Thoracic aorta (tissue), 2 donors: Measurements from ENCODE around the gene SLC26A6. TPM values are rescaled to one million over a fixed set of nuclear protein-coding genes. Genes with fewer than 3 reads are reported as not detected.

Experiments
- ATAC-seq: fragments of 150-250 bp; one replicate; pipeline ENCODE4 v1.8.0; 2017; ENCODE audit warnings: low read depth; ENCODE audit not compliant: insufficient number of reproducible peaks, low FRiP score
- DNase-seq: peaks from one replicate; pipeline ENCODE4 v3.0.0-alpha.2; 2020; ENCODE audit warnings: low spot score
- H3K27ac ChIP-seq, 2 donors: fragments of 200-600 bp; sonication (generic); 1 replicate in 1 of 2; 2 replicates in 1 of 2; pipeline ENCODE4 v1.5.1; 2016; ENCODE audit warnings: mild to moderate bottlenecking in 2 of 2, moderate library complexity in 2 of 2
- H3K27me3 ChIP-seq: fragments of 200-600 bp; sonication (generic); replicated peaks from 2 replicates; pipeline ENCODE4 v1.6.0; 2016; ENCODE audit warnings: mild to moderate bottlenecking; ENCODE audit not compliant: insufficient read depth
- H3K36me3 ChIP-seq: fragments of 200-600 bp; sonication (generic); one replicate; pipeline ENCODE4 v1.5.1; 2016
- H3K4me1 ChIP-seq, 2 donors: fragments of 200-600 bp; sonication (generic); 1 replicate in 1 of 2; 2 replicates in 1 of 2; pipeline versions ENCODE4 v1.5.1 to v1.6.0; 2016; ENCODE audit warnings: low read depth in 2 of 2, mild to moderate bottlenecking in 1 of 2; ENCODE audit not compliant: control insufficient read depth in 1 of 2
- H3K4me3 ChIP-seq: fragments of 200-600 bp; sonication (generic); 2 replicates; pipeline ENCODE4 v1.5.1; 2016; ENCODE audit warnings: mild to moderate bottlenecking
- H3K9me3 ChIP-seq: fragments of 200-600 bp; sonication (generic); 2 replicates; pipeline ENCODE4 v1.5.1; 2016
- CTCF ChIP-seq: fragments of 200-600 bp; sonication (generic); IDR thresholded peaks from one replicate; pipeline ENCODE4 v1.5.1; 2019; ENCODE audit warnings: antibody characterized with exemption
- total RNA-seq, 2 donors: library from RNA; depleted of rRNA; stranded (reverse); fragments of >200 nt; gene quantifications; one replicate each; pipeline versions ENCODE4 v1.1.0 to v1.2.3, GENCODE V29; 2016

The SLC26A6 gene
- total RNA-seq, 2 donors from 2014 or later: 93.9 to 102 TPM

- no peak for TF ChIP-seq CTCF
- peak within 1 kb of the TSS; percentile 73 for H3K4me3 ChIP-seq
- H3K9me3 ChIP-seq: no peaks in the 10 kb centered on the region
- no peaks in the 10 kb centered on the region for H3K27me3 ChIP-seq
- ATAC-seq: peak; percentile 1
- H3K36me3 ChIP-seq: peaks cover 2% of the 10 kb centered on the region
- peaks cover 31 to 61% of the 10 kb centered on the region in 2 donors for H3K4me1 ChIP-seq
- H3K27ac ChIP-seq: peak within 1 kb of the TSS; percentile 30 to 93
- no peak for DNase-seq
These were observed 40.2 kb downstream of the SLC26A6 start, which contains the start of gene COL7A1 for GRCh38 chr3:48595075-48595525. Gene COL7A1 (minus strand): TSS chr3:48595329. CDS start chr3:48595159, 170 bp downstream.

- H3K4me1 ChIP-seq: peaks cover 30 to 55% of the 10 kb centered on the region in 2 donors
- no peaks in the 10 kb centered on the region for H3K9me3 ChIP-seq
- no peak overlapping the region for H3K27ac ChIP-seq
- DNase-seq (no peak), ATAC-seq (no peak)
- peak overlapping the region; percentile 73 for H3K4me3 ChIP-seq
- H3K27me3 ChIP-seq: no peaks in the 10 kb centered on the region
- H3K36me3 ChIP-seq: no peaks in the 10 kb centered on the region
- no peak for TF ChIP-seq CTCF
These were observed 40.7 kb downstream of the SLC26A6 start for GRCh38 chr3:48594417-48595049.

- peaks cover 19 to 43% of the 10 kb centered on the region in 2 donors for H3K4me1 ChIP-seq
- H3K27me3 ChIP-seq: no peaks in the 10 kb centered on the region
- no peak for TF ChIP-seq CTCF
- H3K4me3 ChIP-seq: no peak overlapping the region
- no peaks in the 10 kb centered on the region for H3K9me3 ChIP-seq
- no peak for DNase-seq
- H3K27ac ChIP-seq: no peak overlapping the region
- no peaks in the 10 kb centered on the region for H3K36me3 ChIP-seq
- ATAC-seq: no peak
These were observed 41.9 kb downstream of the SLC26A6 start for GRCh38 chr3:48593337-48593736.

- H3K4me1 ChIP-seq: peaks cover 14 to 36% of the 10 kb centered on the region in 2 donors
- ATAC-seq: no peak
- no peak overlapping the region for H3K4me3 ChIP-seq
- no peaks in the 10 kb centered on the region for H3K27me3 ChIP-seq
- no peak overlapping the region for H3K27ac ChIP-seq
- TF ChIP-seq CTCF: no peak
- no peak for DNase-seq
- no peaks in the 10 kb centered on the region for H3K9me3 ChIP-seq
- no peaks in the 10 kb centered on the region for H3K36me3 ChIP-seq
These were observed 42.7 kb downstream of the SLC26A6 start for GRCh38 chr3:48592519-48593087.

- no peak for ATAC-seq
These were observed 43.3 kb downstream of the SLC26A6 start for GRCh38 chr3:48591886-48592518.

More at GRCh38 chr3:48591886-48592518, 43.3 kb downstream of the SLC26A6 start:
- no peaks in the 10 kb centered on the region for H3K27me3 ChIP-seq
- H3K9me3 ChIP-seq: no peaks in the 10 kb centered on the region
- H3K4me1 ChIP-seq: peaks cover 13 to 30% of the 10 kb centered on the region in 2 donors
- TF ChIP-seq CTCF: no peak
- no peaks in the 10 kb centered on the region for H3K36me3 ChIP-seq
- no peak overlapping the region for H3K4me3 ChIP-seq
- H3K27ac ChIP-seq: no peak overlapping the region
- DNase-seq: no peak
